GM12891 (cell line): Measurements from ENCODE around the gene ECI1.

ENCODE experiments used
- DNase-seq: peaks from one replicate; pipeline ENCODE4 v3.0.0; 2011; ENCODE audit warnings: low spot score; ENCODE audit not compliant: insufficient read length
- FAIRE-seq: peaks from 2 replicates; lab custom pipeline; 2011; peaks lifted over from hg19 to GRCh38; lab: Jason Lieb, UNC
- PAX5 ChIP-seq: IDR thresholded peaks from 2 replicates; pipeline ENCODE4 v1.6.1; 2011; ENCODE audit warnings: low read length, moderate library complexity, mild to moderate bottlenecking; ENCODE audit not compliant: insufficient read depth, severe bottlenecking
- POLR2A ChIP-seq: IDR thresholded peaks from 2 replicates; pipeline ENCODE4 v1.6.1; 2011; ENCODE audit warnings: low read depth, low read length, control low read depth
- POLR2AphosphoS5 ChIP-seq: IDR thresholded peaks from 2 replicates; pipeline ENCODE4 v1.6.1; 2011; ENCODE audit warnings: low read depth, low read length, control low read depth
- POU2F2 ChIP-seq: IDR thresholded peaks from 2 replicates; pipeline ENCODE4 v1.6.1; 2011; ENCODE audit warnings: low read depth, mild to moderate bottlenecking, control low read depth, low read length, moderate library complexity
- SPI1 ChIP-seq: IDR thresholded peaks from 2 replicates; pipeline ENCODE4 v1.6.1; 2011; ENCODE audit warnings: low read depth, low read length, control low read depth
- TAF1 ChIP-seq: IDR thresholded peaks from 2 replicates; pipeline ENCODE4 v1.6.1; 2011; ENCODE audit warnings: low read depth, low read length, control low read depth

The ECI1 gene

GRCh38 chr16:2210386-2211365 is 40.7 kb downstream of the ECI1 start, which contains the start of gene BRICD5:
Gene BRICD5, minus strand, starts transcription at chr16:2210863. Its CDS starts 30 bp downstream, at chr16:2210833.
- FAIRE-seq (no peak), DNase-seq (no peak)
- TF ChIP-seq SPI1 (no peak), POU2F2 (no peak; the same call in 1 of the 2 replicates), POLR2AphosphoS5 (peak; percentile 11; the same call in 1 of the 2 replicates), TAF1 (no peak), POLR2A (no peak), PAX5 (no peak)

- FAIRE-seq, result no peak
- TF ChIP-seq POLR2AphosphoS5, result no peak; the same call in 1 of the 2 replicates
- no peak for DNase-seq
Measured at GRCh38 chr16:2210009-2210332, 41.4 kb downstream of the ECI1 start.

- no peak for FAIRE-seq
- DNase-seq, result no peak
- TF ChIP-seq SPI1 (no peak), PAX5 (no peak), POLR2A (no peak; the same call in 1 of the 2 replicates), POLR2AphosphoS5 (no peak), TAF1 (no peak), POU2F2 (no peak)
Measured at GRCh38 chr16:2209258-2210008, 42.0 kb downstream of the ECI1 start.

GRCh38 chr16:2208772-2209171 is 42.6 kb downstream of the ECI1 start:
- TF ChIP-seq SPI1 (no peak), POLR2AphosphoS5 (no peak), POLR2A (no peak), POU2F2 (no peak)
- no peak for DNase-seq
- no peak for FAIRE-seq

GRCh38 chr16:2208308-2208707 is 43.1 kb downstream of the ECI1 start:
- TF ChIP-seq SPI1 (no peak), PAX5 (no peak), POU2F2 (no peak), TAF1 (no peak), POLR2A (no peak), POLR2AphosphoS5 (no peak)
- DNase-seq (no peak), FAIRE-seq (no peak)

GRCh38 chr16:2207872-2208271 is 43.5 kb downstream of the ECI1 start:
- no peak for DNase-seq
- no peak for FAIRE-seq
- TF ChIP-seq POU2F2 (no peak), POLR2AphosphoS5 (no peak)

GRCh38 chr16:2206780-2207433 is 44.5 kb downstream of the ECI1 start:
- no peak for DNase-seq
- no peak for FAIRE-seq
- TF ChIP-seq POLR2A (0 out of 2 replicates have a peak, but pooled peaks have one; percentile 38), POLR2AphosphoS5 (no peak)

- no peak for TF ChIP-seq POLR2AphosphoS5
- TF ChIP-seq PAX5, result no peak
- TF ChIP-seq POU2F2, result no peak
- no peak for TF ChIP-seq POLR2A
- TF ChIP-seq SPI1, result no peak
- TF ChIP-seq TAF1, result no peak
- DNase-seq, result no peak
- FAIRE-seq, result no peak
Measured at GRCh38 chr16:2206420-2206779, 45.0 kb downstream of the ECI1 start.

- TF ChIP-seq POLR2AphosphoS5 (no peak), SPI1 (no peak), POLR2A (no peak), PAX5 (no peak), POU2F2 (no peak), TAF1 (no peak)
Measured at GRCh38 chr16:2205967-2206313, 45.4 kb downstream of the ECI1 start.

More at GRCh38 chr16:2205967-2206313, 45.4 kb downstream of the ECI1 start:
- DNase-seq (no peak), FAIRE-seq (no peak)
